H9 (cell line): Measurements from ENCODE around the gene PDZD2. TPM values are rescaled to one million over a fixed set of nuclear protein-coding genes. Genes with fewer than 3 reads are reported as not detected.

Source experiments
- DNase-seq: peaks from one replicate; pipeline ENCODE4 v3.0.0-alpha.2; 2017
- H2AFZ ChIP-seq: one replicate; pipeline ENCODE4 v1.6.1; 2013; ENCODE audit warnings: mild to moderate bottlenecking, low read length, control low read depth, moderate library complexity
- H2AK5ac ChIP-seq: 2 replicates; pipeline ENCODE4 v1.6.1; 2013; ENCODE audit warnings: low read length, control low read depth, mixed read lengths; ENCODE audit not compliant: insufficient read length
- H2BK120ac ChIP-seq: one replicate; pipeline ENCODE4 v1.6.1; 2013; ENCODE audit warnings: low read depth, mild to moderate bottlenecking, low read length, control low read depth, inconsistent platforms; ENCODE audit not compliant: poor library complexity, severe bottlenecking
- H2BK12ac ChIP-seq: 2 replicates; pipeline ENCODE4 v1.6.1; 2013; ENCODE audit warnings: low read length, control low read depth, mixed read lengths, low read depth; ENCODE audit not compliant: insufficient read length
- H2BK15ac ChIP-seq: 2 replicates; pipeline ENCODE4 v1.6.1; 2013; ENCODE audit warnings: low read depth, low read length, control low read depth
- H2BK20ac ChIP-seq: one replicate; pipeline ENCODE4 v1.6.1; 2013; ENCODE audit warnings: low read depth, mild to moderate bottlenecking, low read length, control low read depth, inconsistent platforms; ENCODE audit not compliant: poor library complexity, severe bottlenecking
- H2BK5ac ChIP-seq: 2 replicates; pipeline ENCODE4 v1.6.1; 2013; ENCODE audit warnings: low read length, control low read depth, mixed read lengths; ENCODE audit not compliant: insufficient read length
- H3K14ac ChIP-seq: 2 replicates; pipeline ENCODE4 v1.6.1; 2013; ENCODE audit warnings: low read length, control low read depth; ENCODE audit not compliant: insufficient read depth
- H3K18ac ChIP-seq: 2 replicates; pipeline ENCODE4 v1.6.1; 2013; ENCODE audit warnings: low read depth, mild to moderate bottlenecking, mixed read lengths, low read length, control low read depth; ENCODE audit not compliant: insufficient read length
- H3K23ac ChIP-seq: 2 replicates; pipeline ENCODE4 v1.6.1; 2013; ENCODE audit warnings: low read length, control low read depth, mixed read lengths, low read depth; ENCODE audit not compliant: insufficient read length
- H3K23me2 ChIP-seq: 2 replicates; pipeline ENCODE4 v1.6.1; 2013; ENCODE audit warnings: low read depth, mild to moderate bottlenecking, mixed read lengths, low read length, control low read depth; ENCODE audit not compliant: insufficient read length, poor library complexity, severe bottlenecking
- H3K27ac ChIP-seq: 2 replicates; pipeline ENCODE4 v1.5.1; 2013; ENCODE audit warnings: low read length, control low read depth, mixed read lengths, low read depth; ENCODE audit not compliant: insufficient read length
- H3K27me3 ChIP-seq: 2 replicates; pipeline ENCODE4 v1.6.1; 2013; ENCODE audit warnings: low read length, control low read depth, inconsistent platforms; ENCODE audit not compliant: insufficient read depth
- H3K4ac ChIP-seq: 2 replicates; pipeline ENCODE4 v1.6.1; 2013; ENCODE audit warnings: low read depth, mild to moderate bottlenecking, control low read depth, inconsistent platforms, low read length, moderate library complexity
- H3K4me1 ChIP-seq: 2 replicates; pipeline ENCODE4 v1.6.1; 2013; ENCODE audit warnings: low read length, control low read depth, inconsistent platforms; ENCODE audit not compliant: insufficient read depth
- H3K4me2 ChIP-seq: 2 replicates; pipeline ENCODE4 v1.6.1; 2013; ENCODE audit warnings: low read length, control low read depth, mixed read lengths; ENCODE audit not compliant: insufficient read length, insufficient read depth
- H3K56ac ChIP-seq: 2 replicates; pipeline ENCODE4 v1.6.1; 2013; ENCODE audit warnings: low read depth, mild to moderate bottlenecking, mixed read lengths, low read length, control low read depth; ENCODE audit not compliant: insufficient read length
- H3K79me1 ChIP-seq: 2 replicates; pipeline ENCODE4 v1.6.1; 2013; ENCODE audit warnings: low read depth, mild to moderate bottlenecking, moderate library complexity, low read length, control low read depth, inconsistent platforms; ENCODE audit not compliant: insufficient read depth, poor library complexity, severe bottlenecking
- H3K79me2 ChIP-seq: 2 replicates; pipeline ENCODE4 v1.6.1; 2013; ENCODE audit warnings: low read length, control low read depth, inconsistent platforms; ENCODE audit not compliant: insufficient read depth
- H3K9ac ChIP-seq: 2 replicates; pipeline ENCODE4 v1.6.1; 2013; ENCODE audit warnings: low read length, control low read depth, mixed read lengths; ENCODE audit not compliant: insufficient read length; ENCODE audit errors: extremely low read depth
- H3K9me3 ChIP-seq: one replicate; pipeline ENCODE4 v1.6.1; 2013; ENCODE audit warnings: low read depth, low read length, inconsistent platforms; ENCODE audit not compliant: control insufficient read depth
- H3T11ph ChIP-seq: one replicate; pipeline ENCODE4 v1.6.1; 2013; ENCODE audit warnings: mild to moderate bottlenecking, low read length, control low read depth, inconsistent platforms
- H4K20me1 ChIP-seq: one replicate; pipeline ENCODE4 v1.6.1; 2013; ENCODE audit not compliant: control insufficient read depth, insufficient read length, insufficient read depth
- H4K5ac ChIP-seq: 2 replicates; pipeline ENCODE4 v1.6.1; 2013; ENCODE audit warnings: low read depth, mild to moderate bottlenecking, mixed read lengths, low read length, control low read depth; ENCODE audit not compliant: insufficient read length
- H4K8ac ChIP-seq: replicated peaks from 2 replicates; pipeline ENCODE4 v1.6.1; 2013; ENCODE audit warnings: low read length, control low read depth, mixed read lengths, low read depth; ENCODE audit not compliant: insufficient read length
- H4K91ac ChIP-seq: 2 replicates; pipeline ENCODE4 v1.6.1; 2013; ENCODE audit warnings: low read depth, mild to moderate bottlenecking, moderate library complexity, mixed read lengths, low read length, control low read depth; ENCODE audit not compliant: insufficient read length
- H3K27ac Mint-ChIP-seq, 3 experiments: 2 replicates in 2 of 3; 3 replicates in 1 of 3; pipeline ENCODE4 v1.8.0; 2020 to 2021; ENCODE audit warnings: mixed read lengths in 3 of 3, mild to moderate bottlenecking in 1 of 3, moderate library complexity in 1 of 3
- H3K27me3 Mint-ChIP-seq: 2 replicates; pipeline ENCODE4 v1.8.0; 2021; ENCODE audit warnings: low read depth, mild to moderate bottlenecking, moderate library complexity, mixed read lengths
- H3K36me3 Mint-ChIP-seq, 3 experiments: 2 replicates in 2 of 3; 3 replicates in 1 of 3; pipeline ENCODE4 v1.8.0; 2020 to 2021; ENCODE audit warnings: low read depth in 3 of 3, mixed read lengths in 3 of 3; ENCODE audit not compliant: insufficient read depth in 1 of 3
- H3K4me1 Mint-ChIP-seq, 2 experiments: 2 replicates each; pipeline ENCODE4 v1.8.0; 2020; ENCODE audit warnings: mixed read lengths in 2 of 2
- H3K4me3 Mint-ChIP-seq, 2 experiments: 2 replicates in 1 of 2; 3 replicates in 1 of 2; pipeline ENCODE4 v1.8.0; 2020 to 2021; ENCODE audit warnings: mild to moderate bottlenecking in 2 of 2, mixed read lengths in 2 of 2, moderate library complexity in 1 of 2
- H3K9me3 Mint-ChIP-seq, 2 experiments: 2 replicates in 1 of 2; 3 replicates in 1 of 2; pipeline ENCODE4 v1.8.0; 2020; ENCODE audit warnings: mild to moderate bottlenecking in 2 of 2, mixed read lengths in 2 of 2, moderate library complexity in 1 of 2
- CTCF ChIP-seq: fragments of 200-600 bp; sonication (generic); conservative IDR thresholded peaks from 3 replicates; pipeline ENCODE4 v1.8.0; 2021; ENCODE audit warnings: antibody characterized with exemption, mild to moderate bottlenecking
- WGBS: extraction: QIAGEN DNeasy Blood & Tissue Kit; methylation state at CpG from one replicate; pipeline ENCODE4 v1.1.7; 2013; ENCODE audit warnings: missing lambda C conversion rate, low lambda C conversion rate, mixed read lengths; ENCODE audit not compliant: insufficient read length; ENCODE audit errors: extremely low coverage; 5-methylcytosine and 5-hydroxymethylcytosine counted together
- total RNA-seq: library from RNA; stranded (reverse); gene quantifications from 2 replicates; pipeline ENCODE4 v1.2.1, GENCODE V29; 2021

The PDZD2 gene
- total RNA-seq, 1 experiment from 2014 or later = 9.9 TPM

GRCh38 chr5:32100691-32101302, 461.9 kb downstream of the PDZD2 start:
- Histone ChIP-seq H3K27me3 (no peaks in the 10 kb centered on the region), H3K18ac (no peak overlapping the region), H2BK120ac (no peak overlapping the region), H3K14ac (no peak overlapping the region), H3K27ac (no peak overlapping the region), H3T11ph (no peak overlapping the region), H2BK12ac (no peak overlapping the region), H3K4me2 (no peak overlapping the region), H4K91ac (no peak overlapping the region), H3K23me2 (no peaks in the 10 kb centered on the region), H2AFZ (no peak overlapping the region), H3K56ac (no peak overlapping the region), H2BK5ac (no peak overlapping the region), H3K4me1 (no peaks in the 10 kb centered on the region), H2BK15ac (no peak overlapping the region), H4K8ac (no peak overlapping the region), H2AK5ac (no peak overlapping the region), H3K79me1 (no peaks in the 10 kb centered on the region), H4K5ac (no peak overlapping the region), H3K79me2 (no peaks in the 10 kb centered on the region), H3K4ac (no peak overlapping the region), H4K20me1 (no peaks in the 10 kb centered on the region), H3K9ac (no peak overlapping the region), H3K9me3 (no peaks in the 10 kb centered on the region), H2BK20ac (no peak overlapping the region), H3K23ac (no peak overlapping the region)
- Mint-ChIP-seq H3K9me3 (no peaks in the 10 kb centered on the region), H3K27ac (no peak overlapping the region), H3K4me3 (no peak overlapping the region), H3K27me3 (no peaks in the 10 kb centered on the region), H3K36me3 (peaks cover 15 to 83% (median 44%) of the 10 kb centered on the region in 3 experiments; a peak in 6 of 7 replicates), H3K4me1 (0 out of 4 replicates have a peak, but pooled peaks cover 0 to 2% of the 10 kb centered on the region in 2 experiments)
- WGBS = no CpG with 5 or more reads among the region's 8 CpGs
- DNase-seq = no peak
- TF ChIP-seq CTCF = no peak
